ENCODE results near the gene UBE2N. TPM values are rescaled to one million over a fixed set of nuclear protein-coding genes. Genes with fewer than 3 reads are reported as not detected.

UBE2N gene, protein sequence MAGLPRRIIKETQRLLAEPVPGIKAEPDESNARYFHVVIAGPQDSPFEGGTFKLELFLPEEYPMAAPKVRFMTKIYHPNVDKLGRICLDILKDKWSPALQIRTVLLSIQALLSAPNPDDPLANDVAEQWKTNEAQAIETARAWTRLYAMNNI
- total RNA-seq, result 10 to 100 TPM in 3 of 4 donors, 1 to 10 TPM in 1; 2.0 to 39.0 (median 22.3) TPM

DNA sequence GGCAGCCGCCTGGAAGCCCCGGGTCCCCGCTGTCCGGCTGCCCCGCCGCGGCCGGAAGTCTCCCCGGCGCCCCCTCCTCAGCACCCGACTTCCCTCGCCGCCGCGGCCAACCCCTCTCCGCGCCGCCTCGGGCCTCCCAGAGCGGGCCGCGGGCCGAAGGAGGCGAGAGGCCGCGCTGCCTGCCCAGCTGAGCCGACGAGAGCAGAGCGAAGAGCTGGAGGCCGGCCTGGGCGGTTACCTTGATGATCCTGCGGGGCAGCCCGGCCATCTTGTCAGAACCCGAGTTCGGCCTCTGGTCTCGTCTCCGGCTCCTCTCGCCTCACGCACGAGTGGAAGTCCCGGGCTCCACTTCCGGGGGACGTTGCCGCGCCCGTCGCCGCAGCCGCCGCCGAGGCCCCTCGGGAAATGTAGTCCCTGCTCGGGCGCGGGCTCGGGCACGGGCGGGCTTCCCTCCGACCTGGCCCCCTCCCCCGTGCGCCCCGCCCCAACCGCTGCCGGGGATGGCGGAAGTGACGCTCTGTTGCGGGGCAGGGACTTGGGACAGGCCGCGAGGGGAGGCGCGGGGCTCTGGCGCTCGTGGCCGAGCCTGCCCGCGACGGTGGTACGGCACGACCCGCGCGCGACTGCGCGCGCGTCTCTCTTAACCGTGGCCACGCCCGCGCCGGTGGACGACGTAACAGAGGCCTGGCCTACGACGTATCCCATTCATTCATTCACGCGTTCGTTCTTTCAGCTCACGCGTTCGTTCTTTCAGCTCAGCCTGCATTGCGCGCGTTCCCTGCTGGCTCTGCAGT is at the start of gene UBE2N:
UBE2N (minus strand) TSS at position 331 of the 794 bp plus-strand sequence; CDS start at position 268, 63 bp downstream.
- Histone ChIP-seq H3K27ac (peak within 1 kb of the TSS; percentile 93 to 98 (median 96)), H3K27me3 (no peaks in the 10 kb centered on the region), H3K9me3 (no peaks in the 10 kb centered on the region), H3K4me1 (peaks cover 7 to 39% (median 21%) of the 10 kb centered on the region in 4 donors), H3K36me3 (no peaks in the 10 kb centered on the region), H3K4me3 (peak within 1 kb of the TSS; percentile 81 to 98 (median 98))
- 0% methylated on average over 3 to 81 of the region's 105 CpGs for WGBS, 2 donors (ENCODE audit: low coverage in 1 of 2)
- intact Hi-C loops (cut with DNase I; ENCODE audit: low total_unique reads), result no loop called here
- in situ Hi-C loops (cut with MboI; ENCODE audit: low pct_ligation_motif_present in 1 of 4, low pct_unique_long_range_greater_than_20kb in 1 of 4, low sequenced_read_pairs in 3 of 4), result no loop called here
- peak; percentile 83 for TF ChIP-seq POLR2A (IDR thresholded peaks at IDR 0.05)
- TF ChIP-seq CTCF (IDR thresholded peaks at IDR 0.05), result peak in 1 of 5 experiments; percentile 30
- peak; percentile 78 to 85 (median 79) for TF ChIP-seq POLR2AphosphoS5 (IDR thresholded peaks at IDR 0.05)
- TF ChIP-seq EP300 (IDR thresholded peaks at IDR 0.05; ENCODE audit: low read depth), result peak; percentile 72
- DNase-seq, result peak; percentile 97

GRCh38 chr12:93484315-93484981 is 42.7 kb upstream of the UBE2N start:
- Histone ChIP-seq H3K27me3 (no peaks in the 10 kb centered on the region), H3K36me3 (peaks cover 0 to 53% (median 20%) of the 10 kb centered on the region in 4 donors), H3K27ac (no peak overlapping the region), H3K4me3 (no peak overlapping the region), H3K9me3 (no peaks in the 10 kb centered on the region), H3K4me1 (peaks cover 3 to 20% (median 8%) of the 10 kb centered on the region in 4 donors)
- TF ChIP-seq EP300 (IDR thresholded peaks at IDR 0.05; ENCODE audit: low read depth) (no peak), POLR2AphosphoS5 (IDR thresholded peaks at IDR 0.05) (no peak), POLR2A (IDR thresholded peaks at IDR 0.05) (no peak), CTCF (IDR thresholded peaks at IDR 0.05) (no peak)
- no peak for DNase-seq
- in situ Hi-C loops (cut with MboI; ENCODE audit: low pct_ligation_motif_present in 1 of 4, low pct_unique_long_range_greater_than_20kb in 1 of 4, low sequenced_read_pairs in 3 of 4) (no loop called here), intact Hi-C loops (cut with DNase I; ENCODE audit: low total_unique reads) (no loop called here)
- 76 to 83% methylated on average over 3 to 8 of the region's 8 CpGs for WGBS, 2 donors (ENCODE audit: low coverage in 1 of 2)

DNA sequence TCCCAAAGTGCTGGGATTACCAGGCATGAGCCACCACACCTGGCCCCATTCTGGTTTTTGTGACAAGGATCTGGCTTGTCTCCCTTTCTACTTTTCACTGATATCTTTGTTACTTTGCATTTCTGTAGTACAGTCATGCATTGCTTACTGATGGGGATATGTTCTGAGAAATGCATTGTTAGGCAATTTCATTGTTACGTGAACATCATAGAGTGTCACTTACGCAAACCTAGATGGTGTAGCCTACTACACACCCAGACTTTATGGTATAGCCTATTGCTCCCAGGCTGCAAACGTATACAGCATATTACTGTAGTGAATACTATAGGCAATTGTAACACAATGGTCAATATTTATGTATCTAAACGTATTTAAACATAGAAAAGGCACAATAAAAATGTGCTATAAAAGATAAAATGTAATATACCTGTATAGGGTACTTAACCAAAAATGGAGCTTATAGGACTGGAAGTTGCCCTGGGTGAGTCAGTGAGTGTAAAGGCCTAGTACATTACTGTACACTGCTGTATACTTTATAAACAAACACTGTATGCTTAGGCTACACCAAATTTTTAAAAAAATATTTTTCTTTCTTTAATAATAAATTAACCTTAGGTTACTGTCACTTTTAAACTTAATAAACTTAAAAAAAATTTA is 41.5 kb upstream of the UBE2N start:
- Histone ChIP-seq H3K4me3 (no peak overlapping the region), H3K4me1 (peaks cover 3 to 20% (median 8%) of the 10 kb centered on the region in 4 donors), H3K27me3 (no peaks in the 10 kb centered on the region), H3K36me3 (peaks cover 0 to 58% (median 20%) of the 10 kb centered on the region in 4 donors), H3K27ac (peak overlapping the region; percentile 1 to 83 (median 69)), H3K9me3 (no peaks in the 10 kb centered on the region)
- in situ Hi-C loops (cut with MboI; ENCODE audit: low pct_ligation_motif_present in 1 of 4, low pct_unique_long_range_greater_than_20kb in 1 of 4, low sequenced_read_pairs in 3 of 4) (no loop called here), intact Hi-C loops (cut with DNase I; ENCODE audit: low total_unique reads) (no loop called here)
- no peak for DNase-seq
- TF ChIP-seq EP300 (IDR thresholded peaks at IDR 0.05; ENCODE audit: low read depth) (no peak), POLR2AphosphoS5 (IDR thresholded peaks at IDR 0.05) (peak in 1 of 3 donors; percentile 16)
- WGBS, 2 donors (ENCODE audit: low coverage in 1 of 2), result 56 to 59% methylated on average over 4 of the region's 4 CpGs

GRCh38 chr12:93482721-93483120 is 41.0 kb upstream of the UBE2N start:
- intact Hi-C loops (cut with DNase I; ENCODE audit: low total_unique reads), result no loop called here
- TF ChIP-seq POLR2AphosphoS5 (IDR thresholded peaks at IDR 0.05), result no peak
- no peak for TF ChIP-seq POLR2A (IDR thresholded peaks at IDR 0.05)
- no peak for TF ChIP-seq EP300 (IDR thresholded peaks at IDR 0.05; ENCODE audit: low read depth)
- TF ChIP-seq CTCF (IDR thresholded peaks at IDR 0.05), result no peak
- H3K4me1 ChIP-seq, result peaks cover 3 to 20% (median 8%) of the 10 kb centered on the region in 4 donors

More at GRCh38 chr12:93482721-93483120, 41.0 kb upstream of the UBE2N start:
- in situ Hi-C loops (cut with MboI; ENCODE audit: low pct_ligation_motif_present in 1 of 4, low pct_unique_long_range_greater_than_20kb in 1 of 4, low sequenced_read_pairs in 3 of 4), result no loop called here
- DNase-seq, result no peak
- Histone ChIP-seq H3K27ac (peak overlapping the region; percentile 1 to 83 (median 69)), H3K36me3 (peaks cover 0 to 58% (median 17%) of the 10 kb centered on the region in 4 donors), H3K4me3 (no peak overlapping the region), H3K9me3 (no peaks in the 10 kb centered on the region), H3K27me3 (no peaks in the 10 kb centered on the region)
- 95% methylated on average over 4 of the region's 5 CpGs; no CpG with 5 or more reads in 1 of the 2 donors for WGBS, 2 donors (ENCODE audit: low coverage in 1 of 2)

Measured in transverse colon (tissue), 4 donors.